MCF 10A (cell line): ENCODE measurements around the gene FMO2. TPM values are rescaled to one million over a fixed set of nuclear protein-coding genes. Genes with fewer than 3 reads are reported as not detected.

Source experiments
- BruUV-seq: library from RNA; stranded (reverse); fragments of 400-500 nt; replicated peaks from 2 replicates; lab custom pipeline; 2021; lab: Mats Ljungman, UMichigan
- CTCF ChIA-PET: fragments of 300-600 bp; sonication (Branson Sonifier 250); formaldehyde crosslinking; extraction: SDS; loops from one replicate; lab custom pipeline; 2021; ENCODE audit warnings: antibody characterized with exemption, inconsistent platforms; lab: Yijun Ruan, JAX
- POLR2A ChIA-PET: fragments of 300-600, 350-650 bp; sonication (Branson Sonifier 250); formaldehyde crosslinking; extraction: SDS; loops from one replicate; lab custom pipeline; 2020; ENCODE audit warnings: antibody characterized with exemption, inconsistent platforms; lab: Yijun Ruan, JAX
- DNase-seq: peaks from one replicate; pipeline ENCODE4 v3.0.0-alpha.2; 2018; ENCODE audit not compliant: unreplicated experiment
- H3K27ac Mint-ChIP-seq: one replicate; pipeline ENCODE4 v1.8.0; 2022; ENCODE audit warnings: mild to moderate bottlenecking, low read depth, mixed read lengths; ENCODE audit not compliant: unreplicated experiment
- H3K27me3 Mint-ChIP-seq: one replicate; pipeline ENCODE4 v1.8.0; 2022; ENCODE audit warnings: mixed read lengths; ENCODE audit not compliant: insufficient read depth, unreplicated experiment
- H3K36me3 Mint-ChIP-seq: one replicate; pipeline ENCODE4 v1.8.0; 2022; ENCODE audit warnings: mild to moderate bottlenecking, moderate library complexity, mixed read lengths; ENCODE audit not compliant: insufficient read depth, unreplicated experiment
- H3K4me1 Mint-ChIP-seq: one replicate; pipeline ENCODE4 v1.8.0; 2022; ENCODE audit warnings: mixed read lengths; ENCODE audit not compliant: insufficient read depth, unreplicated experiment
- H3K4me3 Mint-ChIP-seq: one replicate; pipeline ENCODE4 v1.8.0; 2022; ENCODE audit warnings: mild to moderate bottlenecking, moderate library complexity, mixed read lengths; ENCODE audit not compliant: unreplicated experiment
- H3K9me3 Mint-ChIP-seq: one replicate; pipeline ENCODE4 v1.8.0; 2022; ENCODE audit warnings: mixed read lengths; ENCODE audit not compliant: unreplicated experiment
- intact Hi-C: fragments of 100-400 bp; cut with micrococcal nuclease; formaldehyde crosslinking; loops from 2 replicates; pipeline ENCODE4 v1.14.1; 2022
- total RNA-seq: library from RNA; stranded (reverse); gene quantifications from 2 replicates; pipeline ENCODE4 v1.2.3, GENCODE V29; 2022
- TF ChIP-seq, protein P1 (sequence below): fragments of 200-600 bp; IDR thresholded peaks from one replicate; pipeline ENCODE4 v1.8.0; 2022; ENCODE audit warnings: antibody characterized with exemption, mild to moderate bottlenecking; ENCODE audit not compliant: unreplicated experiment

The FMO2 gene
- total RNA-seq, 1 experiment from 2014 or later: not detected

DNA sequence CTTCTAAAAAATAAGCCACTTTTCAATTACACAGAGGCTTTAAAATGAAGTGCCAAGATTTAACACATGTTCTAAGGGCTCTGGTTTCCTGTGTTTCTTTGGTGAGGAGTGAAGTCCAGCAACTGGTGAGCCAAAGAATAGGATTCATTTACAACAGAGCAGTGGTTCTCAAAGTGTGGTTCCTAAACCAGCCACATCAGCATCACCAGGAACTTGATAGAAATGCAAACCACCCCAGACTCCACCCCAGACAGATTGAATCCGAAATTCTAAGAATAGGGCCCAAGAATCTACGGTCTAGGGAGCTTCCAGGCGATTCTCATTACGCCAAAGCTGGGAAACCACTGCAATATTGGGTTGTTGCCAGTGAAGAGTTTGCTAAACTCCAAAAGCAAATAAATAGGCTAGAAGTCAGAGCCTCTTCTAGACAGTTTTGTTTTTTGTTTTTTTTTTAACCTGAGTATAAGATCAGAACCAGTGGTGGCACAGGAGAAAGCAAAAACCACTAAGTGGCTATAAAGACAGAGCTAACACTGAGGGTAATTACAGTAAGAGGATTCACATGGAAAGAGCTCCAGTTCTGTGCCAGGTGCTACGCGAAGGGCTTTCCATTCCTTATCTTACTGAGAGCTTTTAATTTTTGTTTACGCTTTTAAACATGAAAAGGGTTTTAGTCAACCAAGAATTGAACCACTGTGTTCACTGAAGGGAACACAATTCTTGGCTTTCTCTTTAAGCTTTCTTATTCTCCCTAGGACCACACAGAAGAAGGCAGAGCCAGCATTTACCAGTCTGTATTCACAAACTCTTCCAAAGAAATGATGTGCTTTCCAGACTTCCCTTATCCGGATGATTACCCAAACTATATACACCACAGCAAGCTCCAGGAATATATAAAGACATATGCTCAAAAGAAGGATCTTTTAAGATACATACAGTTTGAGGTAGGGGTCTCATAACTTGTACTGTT lies 42.4 kb upstream of the FMO2 start:
- Mint-ChIP-seq H3K9me3 (no peaks in the 10 kb centered on the region), H3K27me3 (no peaks in the 10 kb centered on the region), H3K27ac (no peak overlapping the region), H3K4me1 (no peaks in the 10 kb centered on the region), H3K4me3 (no peak overlapping the region), H3K36me3 (no peaks in the 10 kb centered on the region)
- no TSS peak for BruUV-seq
- intact Hi-C loops: no loop called here
- DNase-seq: peak; percentile 72
- TF ChIP-seq, protein P1, sequence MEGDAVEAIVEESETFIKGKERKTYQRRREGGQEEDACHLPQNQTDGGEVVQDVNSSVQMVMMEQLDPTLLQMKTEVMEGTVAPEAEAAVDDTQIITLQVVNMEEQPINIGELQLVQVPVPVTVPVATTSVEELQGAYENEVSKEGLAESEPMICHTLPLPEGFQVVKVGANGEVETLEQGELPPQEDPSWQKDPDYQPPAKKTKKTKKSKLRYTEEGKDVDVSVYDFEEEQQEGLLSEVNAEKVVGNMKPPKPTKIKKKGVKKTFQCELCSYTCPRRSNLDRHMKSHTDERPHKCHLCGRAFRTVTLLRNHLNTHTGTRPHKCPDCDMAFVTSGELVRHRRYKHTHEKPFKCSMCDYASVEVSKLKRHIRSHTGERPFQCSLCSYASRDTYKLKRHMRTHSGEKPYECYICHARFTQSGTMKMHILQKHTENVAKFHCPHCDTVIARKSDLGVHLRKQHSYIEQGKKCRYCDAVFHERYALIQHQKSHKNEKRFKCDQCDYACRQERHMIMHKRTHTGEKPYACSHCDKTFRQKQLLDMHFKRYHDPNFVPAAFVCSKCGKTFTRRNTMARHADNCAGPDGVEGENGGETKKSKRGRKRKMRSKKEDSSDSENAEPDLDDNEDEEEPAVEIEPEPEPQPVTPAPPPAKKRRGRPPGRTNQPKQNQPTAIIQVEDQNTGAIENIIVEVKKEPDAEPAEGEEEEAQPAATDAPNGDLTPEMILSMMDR: no peak
- ChIA-PET POLR2A (no interaction called here), CTCF (no interaction called here)

DNA sequence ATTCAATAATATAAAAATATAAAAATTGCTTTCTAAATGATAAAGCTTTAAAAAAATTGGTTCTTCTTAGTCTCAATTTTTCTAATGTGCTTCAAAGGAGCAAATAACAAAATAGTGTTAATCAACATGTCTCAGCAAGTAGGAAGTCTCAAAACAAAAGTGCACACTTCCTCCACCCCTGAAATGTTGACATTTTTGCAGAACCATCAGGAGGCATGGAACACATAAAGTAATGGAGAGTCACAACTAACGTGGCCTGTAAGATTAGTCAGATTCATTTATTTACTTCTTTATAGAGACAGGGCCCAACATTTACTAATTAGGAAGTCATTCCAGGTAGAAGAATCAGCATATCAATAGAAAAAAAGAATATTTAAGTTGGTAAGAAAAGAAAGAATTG lies 34.9 kb upstream of the FMO2 start:
- Mint-ChIP-seq H3K36me3 (no peaks in the 10 kb centered on the region), H3K9me3 (no peaks in the 10 kb centered on the region), H3K4me3 (no peak overlapping the region), H3K4me1 (no peaks in the 10 kb centered on the region), H3K27ac (no peak overlapping the region), H3K27me3 (no peaks in the 10 kb centered on the region)
- TF ChIP-seq, protein P1: no peak
- no peak for DNase-seq
- ChIA-PET CTCF (interaction anchor here (1.3 kb wide), 1 partner anchor 76 kb away, joined by 7 read pairs; no protein-coding TSS in a partner anchor), POLR2A (no interaction called here)
- intact Hi-C loops: no loop called here
- no TSS peak for BruUV-seq

DNA sequence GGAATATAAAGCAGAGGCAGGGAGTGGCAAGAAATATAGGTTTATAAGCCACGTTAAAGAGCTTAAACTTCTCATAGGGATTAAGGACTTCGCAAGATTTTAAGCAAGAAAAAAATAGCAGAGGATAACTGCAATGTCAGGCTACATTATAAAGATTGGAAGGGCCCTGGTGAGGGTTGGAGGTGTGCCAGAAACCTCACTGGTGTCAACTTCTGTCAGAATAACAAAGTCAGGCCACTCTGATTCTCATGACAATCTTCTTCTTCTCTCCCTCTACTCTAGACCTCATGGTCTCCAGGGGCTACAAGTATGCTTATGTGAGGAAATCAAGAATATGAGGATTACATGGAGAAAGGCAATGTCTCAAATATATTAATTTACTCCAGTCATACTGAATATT lies 32.6 kb upstream of the FMO2 start:
- Mint-ChIP-seq H3K27ac (no peak overlapping the region), H3K4me3 (no peak overlapping the region), H3K27me3 (no peaks in the 10 kb centered on the region), H3K9me3 (no peaks in the 10 kb centered on the region), H3K4me1 (no peaks in the 10 kb centered on the region), H3K36me3 (no peaks in the 10 kb centered on the region)
- ChIA-PET POLR2A (no interaction called here), CTCF (interaction anchor here (1.4 kb wide), 1 partner anchor 71 kb away, joined by 3 read pairs; no protein-coding TSS in a partner anchor)
- DNase-seq: peak; percentile 13
- BruUV-seq: no TSS peak
- intact Hi-C loops: no loop called here
- TF ChIP-seq, protein P1: no peak

DNA sequence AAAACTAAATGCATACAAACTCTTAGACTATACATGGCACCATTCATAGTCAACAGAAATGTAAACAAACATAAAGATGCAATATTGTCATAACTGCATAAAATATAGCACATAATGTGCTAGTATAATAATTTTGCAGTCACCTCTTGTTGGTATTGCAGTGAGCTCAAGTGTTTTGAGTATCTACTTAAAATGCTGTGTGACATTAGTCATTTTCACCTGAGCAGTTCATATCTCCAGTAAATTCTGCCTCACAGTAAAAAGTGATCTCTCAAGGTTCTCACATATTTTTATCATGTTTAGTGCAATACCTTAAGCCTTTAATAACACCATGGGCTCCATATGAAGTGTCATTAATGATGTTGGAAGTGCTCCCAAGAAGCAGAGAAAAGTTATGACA lies 29.6 kb upstream of the FMO2 start:
- Mint-ChIP-seq H3K4me1 (no peaks in the 10 kb centered on the region), H3K4me3 (no peak overlapping the region), H3K9me3 (no peaks in the 10 kb centered on the region), H3K27ac (no peak overlapping the region), H3K27me3 (no peaks in the 10 kb centered on the region), H3K36me3 (no peaks in the 10 kb centered on the region)
- CTCF ChIA-PET: interaction anchor here (0.9 kb wide), 1 partner anchor 14 kb away, joined by 3 read pairs; no protein-coding TSS in a partner anchor
- intact Hi-C loops: no loop called here
- TF ChIP-seq, protein P1: no peak
- DNase-seq: no peak
- POLR2A ChIA-PET: interaction anchor here (0.6 kb wide), 1 partner anchor 19 kb away, joined by 5 read pairs; no protein-coding TSS in a partner anchor
- BruUV-seq: no TSS peak
